Central memory CD8-positive, alpha-beta T cell (primary cell): ENCODE data around the gene MYO5A.

ENCODE experiments used
- ATAC-seq: fragments of 150-1000 bp; cut with Tn5 transposase; replicated peaks from 2 replicates; pipeline ENCODE4 v1.10.0; 2022; ENCODE audit warnings: mild to moderate bottlenecking, moderate FRiP score, moderate number of reproducible peaks; ENCODE audit not compliant: poor library complexity, severe bottlenecking; ENCODE audit errors: extremely low read depth
- DNase-seq, 2 donors: peaks; one replicate each; pipeline ENCODE4 v3.0.0; 2021; ENCODE audit warnings: low spot score in 2 of 2
- H3K27ac Mint-ChIP-seq: one replicate; pipeline ENCODE4 v1.8.0; 2022; ENCODE audit warnings: low read depth, mild to moderate bottlenecking, moderate library complexity, mixed read lengths
- H3K27me3 Mint-ChIP-seq: one replicate; pipeline ENCODE4 v1.8.0; 2022; ENCODE audit warnings: mixed read lengths
- H3K36me3 Mint-ChIP-seq: one replicate; pipeline ENCODE4 v1.8.0; 2022; ENCODE audit warnings: mild to moderate bottlenecking, moderate library complexity, mixed read lengths; ENCODE audit not compliant: insufficient read depth
- H3K4me1 Mint-ChIP-seq: one replicate; pipeline ENCODE4 v1.8.0; 2022; ENCODE audit warnings: mixed read lengths
- H3K4me3 Mint-ChIP-seq: one replicate; pipeline ENCODE4 v1.8.0; 2022; ENCODE audit warnings: mild to moderate bottlenecking, moderate library complexity, mixed read lengths
- H3K9me3 Mint-ChIP-seq: one replicate; pipeline ENCODE4 v1.8.0; 2022; ENCODE audit warnings: mixed read lengths

Gene MYO5A

DNA sequence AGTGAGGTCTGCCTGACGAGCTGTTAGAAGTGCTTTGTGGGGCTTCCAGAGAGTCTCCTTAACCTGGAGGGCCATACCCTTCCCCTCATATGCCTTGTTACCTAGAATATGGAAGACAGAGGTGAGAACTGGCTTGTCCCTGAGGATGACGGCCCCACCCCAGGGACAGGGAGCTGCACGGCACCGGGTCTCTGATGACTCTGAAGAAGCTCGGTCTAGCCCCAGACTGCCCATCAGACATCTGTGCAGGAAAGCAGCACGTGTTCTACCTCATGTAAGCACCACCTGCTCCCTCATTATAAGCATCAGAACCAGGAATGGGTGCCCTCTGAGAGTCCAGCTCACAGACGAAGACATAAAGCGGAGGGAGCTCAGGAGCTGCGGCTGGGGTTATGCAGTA is 251.1 kb downstream of the MYO5A start:
- no peak for DNase-seq
- ATAC-seq = no peak
- H3K4me1 Mint-ChIP-seq = no peaks in the 10 kb centered on the region
- H3K36me3 Mint-ChIP-seq = no peaks in the 10 kb centered on the region
- H3K27me3 Mint-ChIP-seq = peaks cover 26% of the 10 kb centered on the region
- no peaks in the 10 kb centered on the region for H3K9me3 Mint-ChIP-seq
- no peak overlapping the region for H3K4me3 Mint-ChIP-seq
- H3K27ac Mint-ChIP-seq = no peak overlapping the region

DNA sequence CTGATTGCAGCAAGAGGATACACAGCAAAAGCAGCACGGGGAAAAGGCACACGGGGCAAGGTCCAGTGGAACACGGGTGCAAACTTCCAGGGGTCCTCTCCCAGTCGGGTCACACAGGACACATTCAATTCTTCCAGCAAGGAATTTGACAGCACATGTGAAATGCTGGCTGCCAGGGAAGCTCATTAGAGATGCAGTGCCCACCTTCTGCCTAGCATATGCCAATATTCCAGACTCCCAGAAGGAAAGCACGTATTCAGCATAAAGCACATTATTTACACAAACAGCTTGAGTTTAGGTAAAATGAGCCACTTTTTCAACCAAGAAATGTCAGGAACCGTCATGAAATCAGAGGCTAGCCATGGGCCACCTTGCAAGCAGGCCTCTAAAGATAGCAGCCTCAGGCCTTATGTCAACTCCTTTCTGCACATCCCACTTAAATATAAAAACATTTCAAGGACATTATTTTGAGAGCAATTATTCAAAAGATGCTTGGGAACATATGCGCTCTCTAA is 252.4 kb downstream of the MYO5A start:
- ATAC-seq = no peak

DNA sequence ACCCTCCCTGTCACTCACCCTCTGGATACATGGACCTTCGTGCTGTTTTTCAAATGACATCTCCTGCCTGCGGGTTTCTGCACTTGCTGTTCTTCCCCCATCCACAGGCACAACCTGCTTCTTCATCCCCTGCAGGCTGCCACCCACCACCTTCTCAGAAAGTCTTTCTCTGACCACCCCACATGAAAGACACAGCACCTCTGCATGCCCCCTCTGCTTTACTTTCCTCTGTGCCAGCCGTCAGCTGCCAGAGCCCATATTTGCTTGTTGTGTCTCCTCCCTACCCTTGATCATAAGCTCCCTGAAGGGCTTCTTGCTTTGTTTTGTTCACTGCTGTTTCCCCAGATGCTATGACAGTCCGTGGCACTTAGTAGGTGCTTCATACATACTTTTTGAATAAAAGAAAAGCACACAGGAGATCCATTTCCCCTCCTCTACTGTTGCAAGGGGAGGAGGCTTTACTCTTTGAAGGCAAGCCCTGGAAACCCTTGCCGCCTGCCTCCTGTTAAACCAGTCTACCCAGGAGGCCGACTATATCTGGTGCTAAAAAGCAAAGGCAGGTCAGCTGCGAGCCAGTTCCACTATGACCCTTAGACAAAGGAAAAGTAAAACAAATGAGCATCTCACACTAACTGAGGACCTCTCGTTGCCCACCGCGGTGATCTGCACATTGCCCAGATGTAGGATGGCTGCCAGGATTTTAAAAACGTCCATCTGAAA is 265.0 kb downstream of the MYO5A start:
- Mint-ChIP-seq H3K27me3 (no peaks in the 10 kb centered on the region), H3K4me1 (peaks cover 27% of the 10 kb centered on the region), H3K4me3 (no peak overlapping the region), H3K9me3 (no peaks in the 10 kb centered on the region), H3K36me3 (no peaks in the 10 kb centered on the region), H3K27ac (peak overlapping the region; percentile 67)
- DNase-seq = no peak
- no peak for ATAC-seq

More for the DNA sequence above, 252.4 kb downstream of the MYO5A start:
- no peaks in the 10 kb centered on the region for H3K4me1 Mint-ChIP-seq
- peaks cover 16% of the 10 kb centered on the region for H3K27me3 Mint-ChIP-seq
- no peak overlapping the region for H3K4me3 Mint-ChIP-seq
- H3K36me3 Mint-ChIP-seq = no peaks in the 10 kb centered on the region
- H3K27ac Mint-ChIP-seq = no peak overlapping the region
- no peak for DNase-seq
- no peaks in the 10 kb centered on the region for H3K9me3 Mint-ChIP-seq

DNA sequence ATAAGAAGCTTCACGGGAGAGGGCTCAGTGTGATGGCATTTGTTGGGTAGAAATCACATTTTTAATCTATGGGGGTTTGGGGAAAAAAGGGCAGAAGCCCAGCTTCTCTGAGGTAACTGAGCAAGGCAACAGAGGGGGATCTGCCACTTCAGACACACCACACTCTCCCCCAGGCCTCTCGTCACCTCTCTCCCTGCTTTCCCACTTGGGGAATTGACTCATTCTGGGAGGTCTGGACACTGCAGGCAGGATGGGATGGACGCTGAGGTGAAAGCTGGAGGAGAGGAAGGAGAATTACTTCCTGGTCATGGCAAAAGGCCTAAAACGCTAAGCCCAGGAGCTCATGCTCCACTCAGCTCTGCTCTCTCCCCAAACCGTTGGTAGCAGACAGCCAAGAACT is 266.3 kb downstream of the MYO5A start:
- H3K4me1 Mint-ChIP-seq = peaks cover 27% of the 10 kb centered on the region
- H3K4me3 Mint-ChIP-seq = peak overlapping the region; percentile 68
- no peaks in the 10 kb centered on the region for H3K9me3 Mint-ChIP-seq
- peak overlapping the region; percentile 88 for H3K27ac Mint-ChIP-seq
- H3K27me3 Mint-ChIP-seq = no peaks in the 10 kb centered on the region
- no peaks in the 10 kb centered on the region for H3K36me3 Mint-ChIP-seq
- ATAC-seq (no peak), DNase-seq (no peak)

DNA sequence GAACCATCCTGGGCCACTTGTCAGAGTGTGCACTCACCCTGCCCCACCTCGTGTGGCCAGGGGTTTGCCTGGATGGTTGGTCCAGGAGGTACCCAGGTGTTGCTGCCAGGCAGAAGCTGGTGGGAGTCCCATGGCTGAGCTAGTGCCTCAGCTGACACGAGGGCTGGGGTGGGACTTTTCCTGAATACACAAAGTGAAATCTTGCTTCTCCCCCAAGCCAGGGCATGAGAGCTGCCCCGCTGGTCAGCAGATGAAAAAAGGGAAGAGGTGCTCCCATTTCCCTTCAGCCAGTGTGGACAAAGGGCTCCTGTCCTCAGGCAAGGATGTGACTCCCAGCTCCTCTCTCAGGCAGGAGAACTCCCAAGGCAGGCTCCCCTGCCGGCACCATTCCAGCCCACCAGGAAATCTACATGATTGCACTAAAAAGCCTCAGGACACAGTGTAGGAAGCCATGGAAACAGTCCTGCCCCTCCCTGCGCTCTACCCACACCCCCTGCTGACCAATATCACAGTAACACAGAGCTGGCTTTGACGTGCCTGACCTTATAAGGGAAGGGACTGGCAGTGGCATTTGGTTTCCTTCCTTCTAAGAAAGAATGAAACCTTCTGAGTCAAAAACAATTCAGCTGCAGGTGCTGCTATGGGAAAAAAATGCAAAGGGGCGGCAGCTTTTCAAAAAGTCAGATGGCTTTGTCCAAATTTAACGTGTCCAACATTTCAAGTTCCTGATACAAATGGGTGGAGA is 267.0 kb downstream of the MYO5A start:
- Mint-ChIP-seq H3K4me3 (peak overlapping the region; percentile 68), H3K9me3 (no peaks in the 10 kb centered on the region), H3K27me3 (no peaks in the 10 kb centered on the region), H3K36me3 (no peaks in the 10 kb centered on the region), H3K4me1 (peaks cover 27% of the 10 kb centered on the region), H3K27ac (peak overlapping the region; percentile 88)
- DNase-seq (no peak), ATAC-seq (peak; percentile 87)

- H3K4me1 Mint-ChIP-seq = peaks cover 33% of the 10 kb centered on the region
These were observed 267.7 kb downstream of the MYO5A start for GRCh38 chr15:52261026-52261425.

DNA sequence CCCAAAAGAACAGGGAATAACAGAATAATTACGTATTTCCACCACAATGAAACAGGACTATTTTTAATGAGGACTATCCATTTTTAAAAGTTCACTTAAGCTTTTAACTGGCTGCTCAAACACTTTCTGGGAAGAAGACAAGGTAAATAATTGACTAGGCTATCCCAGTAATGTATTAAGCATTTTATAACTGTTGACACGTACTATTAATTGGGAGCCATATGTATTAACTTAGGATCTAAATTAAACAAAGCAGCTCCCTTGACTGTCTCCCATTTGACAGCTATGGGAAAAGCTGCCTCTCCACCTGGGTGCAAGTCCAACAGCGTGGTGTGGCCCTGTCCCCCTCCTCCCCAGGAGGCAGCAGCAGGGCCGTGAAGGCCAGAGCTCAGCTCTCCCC is 269.2 kb downstream of the MYO5A start:
- H3K9me3 Mint-ChIP-seq = no peaks in the 10 kb centered on the region
- peaks cover 2% of the 10 kb centered on the region for H3K36me3 Mint-ChIP-seq
- no peak overlapping the region for H3K27ac Mint-ChIP-seq
- ATAC-seq (no peak), DNase-seq (no peak)
- no peak overlapping the region for H3K4me3 Mint-ChIP-seq
- no peaks in the 10 kb centered on the region for H3K27me3 Mint-ChIP-seq
- H3K4me1 Mint-ChIP-seq = peaks cover 36% of the 10 kb centered on the region

More at GRCh38 chr15:52261026-52261425, 267.7 kb downstream of the MYO5A start:
- ATAC-seq (no peak), DNase-seq (no peak)
- no peak overlapping the region for H3K4me3 Mint-ChIP-seq
- no peak overlapping the region for H3K27ac Mint-ChIP-seq
- H3K9me3 Mint-ChIP-seq = no peaks in the 10 kb centered on the region
- no peaks in the 10 kb centered on the region for H3K27me3 Mint-ChIP-seq
- peaks cover 2% of the 10 kb centered on the region for H3K36me3 Mint-ChIP-seq

- H3K27ac Mint-ChIP-seq = no peak overlapping the region
- peaks cover 29% of the 10 kb centered on the region for H3K4me1 Mint-ChIP-seq
- ATAC-seq = no peak
- no peak overlapping the region for H3K4me3 Mint-ChIP-seq
- H3K9me3 Mint-ChIP-seq = no peaks in the 10 kb centered on the region
- H3K36me3 Mint-ChIP-seq = peaks cover 2% of the 10 kb centered on the region
- H3K27me3 Mint-ChIP-seq = no peaks in the 10 kb centered on the region
- no peak for DNase-seq
These were observed 270.2 kb downstream of the MYO5A start for GRCh38 chr15:52258461-52258860.

DNA sequence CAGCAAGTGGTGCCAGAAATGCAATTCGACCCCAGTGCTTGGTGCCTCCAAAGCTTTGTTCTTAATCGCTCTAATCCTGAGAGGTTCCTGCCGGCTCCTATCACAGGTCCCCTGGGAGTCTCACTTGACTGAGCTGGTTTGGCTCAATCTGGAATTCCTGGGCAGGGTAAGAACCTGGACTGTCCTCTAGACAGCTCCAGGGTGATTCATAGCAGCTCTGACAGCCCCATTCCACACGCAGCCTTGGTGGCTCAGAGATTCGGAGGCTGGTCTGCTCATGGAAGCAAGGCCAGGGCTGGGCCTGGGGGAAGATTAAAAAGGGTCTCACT is 271.0 kb downstream of the MYO5A start:
- Mint-ChIP-seq H3K27ac (no peak overlapping the region), H3K27me3 (no peaks in the 10 kb centered on the region), H3K4me3 (no peak overlapping the region), H3K9me3 (no peaks in the 10 kb centered on the region), H3K4me1 (peaks cover 21% of the 10 kb centered on the region), H3K36me3 (peaks cover 2% of the 10 kb centered on the region)
- ATAC-seq (no peak), DNase-seq (no peak)
